HepG2 (cell line): Measurements from ENCODE around the gene ACTN4. TPM values are rescaled to one million over a fixed set of nuclear protein-coding genes. Genes with fewer than 3 reads are reported as not detected.
A peak's percentile ranks its signal among the peaks of the same experiment; 100 is the strongest.

Experiments used
- ADNP ChIP-seq: sonication (generic); formaldehyde crosslinking; IDR thresholded peaks from 2 replicates; pipeline ENCODE4 v1.4.0; 2020; ENCODE audit warnings: missing genetic modification reagents
- ARID2 ChIP-seq: sonication (generic); formaldehyde crosslinking; IDR thresholded peaks from 2 replicates; pipeline ENCODE4 v1.8.1; 2022; ENCODE audit warnings: mild to moderate bottlenecking, missing genetic modification reagents, borderline replicate concordance
- ARNTL ChIP-seq: sonication (generic); formaldehyde crosslinking; IDR thresholded peaks from 2 replicates; pipeline ENCODE4 v1.4.0; 2020; ENCODE audit warnings: mild to moderate bottlenecking, missing genetic modification reagents
- CEBPG ChIP-seq: IDR thresholded peaks from 2 replicates; pipeline ENCODE4 v1.6.1; 2016
- ELF3 ChIP-seq: IDR thresholded peaks from 2 replicates; pipeline ENCODE4 v1.6.1; 2016; ENCODE audit warnings: missing genetic modification reagents, missing compliant biosample characterization
- FOXJ3 ChIP-seq: sonication (generic); formaldehyde crosslinking; IDR thresholded peaks from 2 replicates; pipeline ENCODE4 v1.4.0; 2020; ENCODE audit warnings: missing genetic modification reagents, mild to moderate bottlenecking, borderline replicate concordance
- FOXO1 ChIP-seq: sonication (generic); formaldehyde crosslinking; IDR thresholded peaks from 2 replicates; pipeline ENCODE4 v1.4.0; 2020; ENCODE audit warnings: missing genetic modification reagents
- MTA1 ChIP-seq: sonication (generic); formaldehyde crosslinking; IDR thresholded peaks from 2 replicates; pipeline ENCODE4 v1.4.0; 2020; ENCODE audit warnings: missing genetic modification reagents, mild to moderate bottlenecking, borderline replicate concordance
- NR1H2 ChIP-seq: sonication (generic); formaldehyde crosslinking; IDR thresholded peaks from 2 replicates; pipeline ENCODE4 v1.8.1; 2022; ENCODE audit warnings: low read depth, missing genetic modification reagents, borderline replicate concordance
- RAD51 ChIP-seq: fragments of 450-650 bp; IDR thresholded peaks from 2 replicates; pipeline ENCODE4 v1.6.1; 2016; ENCODE audit warnings: borderline replicate concordance
- REL ChIP-seq: sonication (generic); formaldehyde crosslinking; conservative IDR thresholded peaks from 2 replicates; pipeline ENCODE4 v1.8.0; 2022; ENCODE audit warnings: mild to moderate bottlenecking, missing genetic modification reagents, moderate library complexity
- SP2 ChIP-seq: sonication (generic); formaldehyde crosslinking; IDR thresholded peaks from 2 replicates; pipeline ENCODE4 v1.5.1; 2020; ENCODE audit warnings: mild to moderate bottlenecking, missing genetic modification reagents
- ZNF687 ChIP-seq: sonication (generic); formaldehyde crosslinking; IDR thresholded peaks from 2 replicates; pipeline ENCODE4 v1.5.1; 2020; ENCODE audit warnings: mild to moderate bottlenecking, missing genetic modification reagents, moderate library complexity
- ZNF776 ChIP-seq: sonication (generic); formaldehyde crosslinking; IDR thresholded peaks from 2 replicates; pipeline ENCODE4 v1.4.0; 2020; ENCODE audit warnings: mild to moderate bottlenecking, missing genetic modification reagents
- polyA plus RNA-seq, 8 experiments: library from polyadenylated mRNA; depleted of rRNA in 3 of 8; stranded (reverse) in 7 of 8; unstranded in 1 of 8; fragments of >200 nt; fragmentation: Illumina TruSeq in 4 of 8; extraction: Trizol in 4 of 8; gene quantifications; 2 replicates each; pipeline versions ENCODE4 v1.2.1 to v1.2.3, GENCODE V29; 2011 to 2016; ENCODE audit warnings: low read depth in 4 of 8, missing spikeins in 1 of 8, mixed read lengths in 1 of 8; ENCODE audit not compliant: insufficient read depth in 1 of 8
- total RNA-seq, 5 experiments: library from RNA; depleted of rRNA; stranded (reverse); fragments of >200 nt; fragmentation: Illumina TruSeq; extraction: Trizol; gene quantifications; 2 replicates each; pipeline ENCODE4 v1.2.3, GENCODE V29; 2016; ENCODE audit warnings: low read depth in 1 of 5
- TF ChIP-seq, protein P1 (sequence below): sonication (generic); formaldehyde crosslinking; IDR thresholded peaks from 2 replicates; pipeline ENCODE4 v1.4.0; 2020; ENCODE audit warnings: mild to moderate bottlenecking, missing genetic modification reagents
- TF ChIP-seq, protein P2 (sequence below): sonication (generic); formaldehyde crosslinking; IDR thresholded peaks from 2 replicates; pipeline ENCODE4 v1.4.0; 2020; ENCODE audit warnings: mild to moderate bottlenecking, low read depth, missing genetic modification reagents

The ACTN4 gene
- total and polyA plus RNA-seq, 2 of the 13 experiments (the other 11 are each of a cell fraction or from before 2014, with no cell fraction given): 171 to 192 TPM

- TF ChIP-seq ADNP (CRISPR knock-in tag) (no peak), SP2 (CRISPR knock-in tag) (no peak), ZNF776 (CRISPR knock-in tag) (no peak), FOXO1 (CRISPR knock-in tag) (peak; percentile 19; the same call in 1 of the 2 replicates), NR1H2 (CRISPR knock-in tag) (no peak), MTA1 (CRISPR knock-in tag) (peak; percentile 63; the same call in 1 of the 2 replicates), ARNTL (CRISPR knock-in tag) (0 out of 2 replicates have a peak, but pooled peaks have one; percentile 53), ZNF687 (peak; percentile 91), ELF3 (CRISPR knock-in tag) (peak; percentile 39; the same call in 1 of the 2 replicates), ARID2 (CRISPR knock-in tag) (0 out of 2 replicates have a peak, but pooled peaks have one; percentile 43), RAD51 (peak; percentile 65), FOXJ3 (no peak), CEBPG (CRISPR knock-in tag) (peak; percentile 4; the same call in 1 of the 2 replicates), REL (CRISPR knock-in tag) (no peak)
- TF ChIP-seq, protein P1, sequence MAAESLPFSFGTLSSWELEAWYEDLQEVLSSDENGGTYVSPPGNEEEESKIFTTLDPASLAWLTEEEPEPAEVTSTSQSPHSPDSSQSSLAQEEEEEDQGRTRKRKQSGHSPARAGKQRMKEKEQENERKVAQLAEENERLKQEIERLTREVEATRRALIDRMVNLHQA (CRISPR knock-in tag): no peak
- TF ChIP-seq, protein P2, sequence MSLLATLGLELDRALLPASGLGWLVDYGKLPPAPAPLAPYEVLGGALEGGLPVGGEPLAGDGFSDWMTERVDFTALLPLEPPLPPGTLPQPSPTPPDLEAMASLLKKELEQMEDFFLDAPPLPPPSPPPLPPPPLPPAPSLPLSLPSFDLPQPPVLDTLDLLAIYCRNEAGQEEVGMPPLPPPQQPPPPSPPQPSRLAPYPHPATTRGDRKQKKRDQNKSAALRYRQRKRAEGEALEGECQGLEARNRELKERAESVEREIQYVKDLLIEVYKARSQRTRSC (CRISPR knock-in tag): no peak
- TF ChIP-seq, all 625 proteins: peak for 109
These were observed 36.1 kb downstream of the ACTN4 start (continued) for GRCh38 chr19:38683393-38684077.
